Mesenchymal stem cell (in vitro differentiated cells and primary cell): Measurements from ENCODE around the gene FRMPD4.

Experiments
- DNase-seq: peaks from one replicate; pipeline ENCODE4 v3.0.0-alpha.2; 2013
- H2AFZ ChIP-seq: one replicate; pipeline ENCODE4 v1.6.1; 2013; ENCODE audit warnings: low read depth, mild to moderate bottlenecking, control low read depth, inconsistent platforms, low read length, moderate library complexity
- H2AK5ac ChIP-seq: 2 replicates; pipeline ENCODE4 v1.6.1; 2013; ENCODE audit warnings: low read length, moderate library complexity, mild to moderate bottlenecking, inconsistent platforms; ENCODE audit not compliant: severe bottlenecking
- H2BK120ac ChIP-seq: one replicate; pipeline ENCODE4 v1.6.1; 2013; ENCODE audit warnings: low read depth, mild to moderate bottlenecking, inconsistent platforms, low read length, moderate library complexity
- H2BK12ac ChIP-seq, 2 experiments: one replicate each; pipeline ENCODE4 v1.6.1; 2013; ENCODE audit warnings: inconsistent platforms in 2 of 2, low read length in 2 of 2, mild to moderate bottlenecking in 2 of 2, moderate library complexity in 2 of 2, control low read depth in 1 of 2
- H2BK15ac ChIP-seq: one replicate; pipeline ENCODE4 v1.6.1; 2013; ENCODE audit warnings: mild to moderate bottlenecking, low read depth, inconsistent platforms; ENCODE audit not compliant: poor library complexity, severe bottlenecking
- H2BK5ac ChIP-seq: 2 replicates; pipeline ENCODE4 v1.6.1; 2013; ENCODE audit warnings: low read depth, mild to moderate bottlenecking, low read length, control low read depth, inconsistent platforms; ENCODE audit not compliant: poor library complexity, severe bottlenecking
- H3K14ac ChIP-seq, 2 experiments: one replicate each; pipeline ENCODE4 v1.6.1; 2013; ENCODE audit warnings: inconsistent platforms in 2 of 2, low read length in 2 of 2, control low read depth in 1 of 2, mild to moderate bottlenecking in 1 of 2, moderate library complexity in 1 of 2
- H3K18ac ChIP-seq, 2 experiments: one replicate each; pipeline ENCODE4 v1.6.1; 2013; ENCODE audit warnings: inconsistent platforms in 2 of 2, low read length in 2 of 2, control low read depth in 1 of 2, low read depth in 1 of 2, mild to moderate bottlenecking in 1 of 2
- H3K23ac ChIP-seq, 2 experiments: one replicate each; pipeline ENCODE4 v1.6.1; 2013; ENCODE audit warnings: inconsistent platforms in 2 of 2, low read length in 2 of 2, mild to moderate bottlenecking in 2 of 2, moderate library complexity in 2 of 2, control low read depth in 1 of 2
- H3K27ac ChIP-seq: 2 replicates; pipeline ENCODE4 v1.5.1; 2013; ENCODE audit warnings: mild to moderate bottlenecking, moderate library complexity, low read length, control low read depth, inconsistent platforms; ENCODE audit not compliant: poor library complexity, severe bottlenecking
- H3K27me3 ChIP-seq, 2 experiments: 2 replicates each; pipeline versions ENCODE4 v1.6.1 to v1.7.0; 2013; ENCODE audit warnings: low read length in 2 of 2, mild to moderate bottlenecking in 2 of 2, moderate library complexity in 2 of 2, control low read depth in 1 of 2, inconsistent platforms in 1 of 2; ENCODE audit not compliant: control insufficient read depth in 1 of 2, insufficient read depth in 1 of 2
- H3K36me3 ChIP-seq, 2 experiments: 2 replicates each; pipeline versions ENCODE4 v1.6.1 to v1.7.0; 2013; ENCODE audit warnings: low read length in 2 of 2, control low read depth in 1 of 2, inconsistent platforms in 1 of 2, low read depth in 1 of 2, mild to moderate bottlenecking in 1 of 2; ENCODE audit not compliant: insufficient read depth in 2 of 2, control insufficient read depth in 1 of 2
- H3K4ac ChIP-seq, 2 experiments: one replicate each; pipeline ENCODE4 v1.6.1; 2013; ENCODE audit warnings: inconsistent platforms in 2 of 2, low read length in 2 of 2, mild to moderate bottlenecking in 2 of 2, moderate library complexity in 2 of 2, control low read depth in 1 of 2, low read depth in 1 of 2
- H3K4me1 ChIP-seq: 2 replicates; pipeline ENCODE4 v1.6.1; 2013; ENCODE audit warnings: low read depth, low read length, control low read depth; ENCODE audit not compliant: control insufficient read depth, insufficient read depth
- H3K4me2 ChIP-seq: 2 replicates; pipeline ENCODE4 v1.6.1; 2013; ENCODE audit warnings: low read length, mild to moderate bottlenecking, inconsistent platforms; ENCODE audit not compliant: poor library complexity, severe bottlenecking
- H3K4me3 ChIP-seq, 2 experiments: 2 replicates each; pipeline versions ENCODE4 v1.5.1 to v1.7.0; 2013; ENCODE audit warnings: low read length in 2 of 2, mild to moderate bottlenecking in 2 of 2, control low read depth in 1 of 2, low read depth in 1 of 2; ENCODE audit not compliant: insufficient read depth in 1 of 2
- H3K79me1 ChIP-seq: replicated peaks from 2 replicates; pipeline ENCODE4 v1.6.1; 2013; ENCODE audit warnings: mild to moderate bottlenecking, control low read depth, low read length, inconsistent platforms; ENCODE audit not compliant: poor library complexity, severe bottlenecking
- H3K9ac ChIP-seq: 2 replicates; pipeline ENCODE4 v1.7.0; 2013; ENCODE audit warnings: mild to moderate bottlenecking, low read length, moderate library complexity
- H3K9me3 ChIP-seq: 2 replicates; pipeline ENCODE4 v1.7.0; 2013; ENCODE audit warnings: mild to moderate bottlenecking, low read length; ENCODE audit not compliant: control insufficient read depth
- H4K8ac ChIP-seq: one replicate; pipeline ENCODE4 v1.6.1; 2013; ENCODE audit warnings: inconsistent platforms, mild to moderate bottlenecking, low read length, moderate library complexity
- H4K91ac ChIP-seq: one replicate; pipeline ENCODE4 v1.6.1; 2013; ENCODE audit warnings: mild to moderate bottlenecking, low read length, inconsistent platforms
- WGBS: methylation state at CpG from one replicate; pipeline ENCODE4 v1.1.7; 2013; ENCODE audit warnings: mixed read lengths; 5-methylcytosine and 5-hydroxymethylcytosine counted together

FRMPD4 gene

DNA sequence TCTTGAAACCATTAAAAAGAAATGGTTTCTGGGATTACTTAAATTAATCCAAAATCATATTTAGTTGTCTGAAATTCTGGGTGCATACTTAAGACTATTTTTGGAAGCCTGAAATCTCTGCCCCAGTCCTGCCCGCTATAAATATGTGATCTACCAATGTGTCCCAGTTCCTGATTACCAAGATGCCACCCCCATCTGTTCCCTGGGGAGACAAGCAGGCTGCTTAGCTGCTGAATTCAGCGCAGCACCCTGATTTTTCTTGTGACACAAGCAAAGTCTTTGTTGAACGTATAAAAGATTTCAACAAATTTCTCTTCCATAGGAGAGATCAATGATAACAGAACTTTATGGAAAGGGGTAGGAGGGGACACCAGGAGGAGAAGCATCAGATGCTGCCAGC, 552.4 kb downstream of the FRMPD4 start:
- H2BK15ac ChIP-seq: no peak overlapping the region
- H3K9ac ChIP-seq: no peak overlapping the region
- no peak overlapping the region for H3K27ac ChIP-seq
- no peak for DNase-seq
- H3K9me3 ChIP-seq: no peaks in the 10 kb centered on the region
- H2BK5ac ChIP-seq: no peak overlapping the region
- WGBS: 89% methylated on average over 1 of the region's 3 CpGs
- no peak overlapping the region for H3K14ac ChIP-seq
- no peak overlapping the region for H3K4me2 ChIP-seq
- no peak overlapping the region for H4K8ac ChIP-seq
- H3K23ac ChIP-seq: no peak overlapping the region
- H3K27me3 ChIP-seq: no peaks in the 10 kb centered on the region
- H3K4me3 ChIP-seq: no peak overlapping the region
- no peak overlapping the region for H4K91ac ChIP-seq
- no peak overlapping the region for H2BK120ac ChIP-seq
- no peak overlapping the region for H2AFZ ChIP-seq
- H2AK5ac ChIP-seq: no peak overlapping the region
- no peak overlapping the region for H2BK12ac ChIP-seq
- no peaks in the 10 kb centered on the region for H3K36me3 ChIP-seq
- H3K18ac ChIP-seq: no peak overlapping the region
- H3K4ac ChIP-seq: no peak overlapping the region
- H3K79me1 ChIP-seq: no peaks in the 10 kb centered on the region
- no peaks in the 10 kb centered on the region for H3K4me1 ChIP-seq

DNA sequence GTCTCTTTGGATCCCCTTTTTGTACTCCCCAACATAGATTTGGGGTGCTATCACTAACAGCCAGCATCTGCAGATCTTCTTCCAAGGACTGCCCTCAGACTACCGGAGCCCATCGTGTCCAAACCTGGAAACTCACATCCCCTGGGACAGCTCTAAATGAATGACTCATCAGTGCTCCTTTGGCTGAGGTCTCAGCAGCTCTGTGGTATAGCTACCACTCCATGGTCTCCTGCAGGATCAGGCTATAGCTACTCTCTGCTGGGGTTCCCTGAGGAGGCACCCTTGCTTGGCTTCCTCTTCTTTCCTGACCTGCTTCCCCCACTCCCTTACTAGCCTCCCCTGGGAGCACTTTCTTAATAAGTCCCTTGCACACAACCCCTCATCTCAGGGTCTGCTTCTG, 555.5 kb downstream of the FRMPD4 start:
- H2BK15ac ChIP-seq: no peak overlapping the region
- no peak overlapping the region for H3K23ac ChIP-seq
- 54% methylated on average over 2 of the region's 2 CpGs for WGBS
- H3K4me3 ChIP-seq: no peak overlapping the region
- no peak overlapping the region for H2AK5ac ChIP-seq
- no peaks in the 10 kb centered on the region for H3K79me1 ChIP-seq
- H3K9ac ChIP-seq: no peak overlapping the region
- H3K27me3 ChIP-seq: no peaks in the 10 kb centered on the region
- no peaks in the 10 kb centered on the region for H3K36me3 ChIP-seq
- H2BK5ac ChIP-seq: no peak overlapping the region
- no peak overlapping the region for H2AFZ ChIP-seq
- H3K27ac ChIP-seq: no peak overlapping the region
- H3K4ac ChIP-seq: no peak overlapping the region
- H3K18ac ChIP-seq: no peak overlapping the region
- no peak overlapping the region for H3K14ac ChIP-seq
- no peaks in the 10 kb centered on the region for H3K4me1 ChIP-seq
- DNase-seq: no peak
- no peak overlapping the region for H2BK120ac ChIP-seq
- H2BK12ac ChIP-seq: no peak overlapping the region
- no peak overlapping the region for H4K91ac ChIP-seq
- no peak overlapping the region for H3K4me2 ChIP-seq
- H3K9me3 ChIP-seq: no peaks in the 10 kb centered on the region
- H4K8ac ChIP-seq: no peak overlapping the region

- Histone ChIP-seq H3K9ac (no peak overlapping the region), H2AFZ (no peak overlapping the region), H4K8ac (no peak overlapping the region), H3K27ac (no peak overlapping the region), H2BK120ac (no peak overlapping the region), H3K36me3 (no peaks in the 10 kb centered on the region), H3K79me1 (no peaks in the 10 kb centered on the region), H3K9me3 (no peaks in the 10 kb centered on the region), H3K27me3 (no peaks in the 10 kb centered on the region), H3K4me1 (no peaks in the 10 kb centered on the region), H2BK5ac (no peak overlapping the region), H2BK12ac (no peak overlapping the region), H3K14ac (no peak overlapping the region), H2BK15ac (no peak overlapping the region), H3K4ac (no peak overlapping the region), H3K23ac (no peak overlapping the region), H2AK5ac (no peak overlapping the region), H4K91ac (no peak overlapping the region), H3K4me3 (no peak overlapping the region), H3K4me2 (no peak overlapping the region), H3K18ac (no peak overlapping the region)
- no peak for DNase-seq
- WGBS: 64% methylated on average over 3 of the region's 4 CpGs
Measured at GRCh38 chrX:12700745-12701144, 562.5 kb downstream of the FRMPD4 start.

GRCh38 chrX:12701628-12702027, 563.4 kb downstream of the FRMPD4 start:
- no peak overlapping the region for H2BK12ac ChIP-seq
- H3K27me3 ChIP-seq: no peaks in the 10 kb centered on the region
- no peak overlapping the region for H2BK15ac ChIP-seq
- no peaks in the 10 kb centered on the region for H3K36me3 ChIP-seq
- H2BK120ac ChIP-seq: no peak overlapping the region
- H2AK5ac ChIP-seq: no peak overlapping the region
- 34% methylated on average over 15 of the region's 18 CpGs for WGBS
- no peaks in the 10 kb centered on the region for H3K4me1 ChIP-seq
- no peak overlapping the region for H3K4me2 ChIP-seq
- no peak overlapping the region for H3K4ac ChIP-seq
- no peaks in the 10 kb centered on the region for H3K9me3 ChIP-seq
- no peak overlapping the region for H3K27ac ChIP-seq
- DNase-seq: peak; percentile 35
- no peak overlapping the region for H2AFZ ChIP-seq
- H4K8ac ChIP-seq: no peak overlapping the region
- no peak overlapping the region for H2BK5ac ChIP-seq
- H3K79me1 ChIP-seq: no peaks in the 10 kb centered on the region
- H4K91ac ChIP-seq: no peak overlapping the region
- no peak overlapping the region for H3K14ac ChIP-seq
- no peak overlapping the region for H3K18ac ChIP-seq
- H3K9ac ChIP-seq: no peak overlapping the region
- H3K4me3 ChIP-seq: no peak overlapping the region
- no peak overlapping the region for H3K23ac ChIP-seq
